HepG2 (cell line): ENCODE results near the gene ATAD3A. TPM values are rescaled to one million over a fixed set of nuclear protein-coding genes. Genes with fewer than 3 reads are reported as not detected.

Experiments
- ATAC-seq: fragments of 200-7000 bp; cut with Tn5 transposase; 3 replicates; pipeline ENCODE4 v1.9.1; 2020; ENCODE audit warnings: mild to moderate bottlenecking, moderate library complexity
- BruUV-seq: library from RNA; stranded (reverse); fragments of 400-500 nt; replicated peaks from 2 replicates; lab custom pipeline; 2021; lab: Mats Ljungman, UMichigan
- CTCF ChIA-PET: fragments of 300-600 bp; formaldehyde crosslinking; extraction: SDS; loops from one replicate; lab custom pipeline; 2021; ENCODE audit warnings: low total read pairs, inconsistent platforms, low intra/inter-chr PET ratio; lab: Yijun Ruan, JAX
- POLR2A ChIA-PET: fragments of 350-600 bp; sonication (Branson Sonifier 250); formaldehyde crosslinking; loops from one replicate; lab custom pipeline; 2020; ENCODE audit warnings: antibody characterized with exemption, inconsistent platforms; lab: Yijun Ruan, JAX
- DNase-seq: peaks from one replicate; pipeline ENCODE4 v3.0.0-alpha.2; 2015; ENCODE audit warnings: low spot score
- FAIRE-seq: peaks from 3 replicates; lab custom pipeline; 2011; peaks lifted over from hg19 to GRCh38; lab: Jason Lieb, UNC
- H2AFZ ChIP-seq: one replicate; pipeline ENCODE4 v1.6.1; 2011; ENCODE audit warnings: low read length, inconsistent platforms
- H3K27ac ChIP-seq: fragments of 300-600 bp; 3 replicates; pipeline ENCODE4 v1.8.0; 2011; ENCODE audit warnings: mixed run types, mild to moderate bottlenecking, mixed read lengths, low read length, inconsistent platforms; ENCODE audit not compliant: insufficient read depth; ENCODE audit errors: extremely low read length
- H3K27me3 ChIP-seq, 2 experiments: fragments of 200-600 bp in 1 of 2; 2 replicates in 1 of 2; 3 replicates in 1 of 2; pipeline versions ENCODE4 v1.6.0 to v1.8.0; 2011; ENCODE audit warnings: low read length in 2 of 2, mild to moderate bottlenecking in 2 of 2, moderate library complexity in 2 of 2, inconsistent platforms in 1 of 2; ENCODE audit not compliant: insufficient read depth in 2 of 2, control insufficient read depth in 1 of 2
- H3K36me3 ChIP-seq, 2 experiments: fragments of 200-600 bp in 1 of 2; replicated peaks in 1 of 2; 2 replicates in 1 of 2; 3 replicates in 1 of 2; pipeline versions ENCODE4 v1.5.1 to v1.8.0; 2011; ENCODE audit warnings: low read length in 2 of 2, inconsistent platforms in 1 of 2; ENCODE audit not compliant: insufficient read depth in 2 of 2, control insufficient read depth in 1 of 2
- H3K4me1 ChIP-seq: 2 replicates; pipeline ENCODE4 v1.5.1; 2012; ENCODE audit warnings: low read length, inconsistent platforms; ENCODE audit not compliant: insufficient read depth
- H3K4me2 ChIP-seq: 2 replicates; pipeline ENCODE4 v1.6.0; 2011; ENCODE audit warnings: low read depth, low read length, inconsistent platforms
- H3K4me3 ChIP-seq, 3 experiments: fragments of 200-600 bp in 1 of 3; sonication (generic), shearing (Covaris generic) in 1 of 3; replicated peaks in 1 of 3; 2 replicates each; pipeline ENCODE4 v1.5.1; 2011 to 2016; ENCODE audit warnings: low read length in 3 of 3, inconsistent platforms in 2 of 3, low read depth in 2 of 3, mild to moderate bottlenecking in 2 of 3, control low read depth in 1 of 3, mixed read lengths in 1 of 3; ENCODE audit not compliant: insufficient read depth in 1 of 3
- H3K79me2 ChIP-seq: one replicate; pipeline ENCODE4 v1.6.1; 2011; ENCODE audit warnings: low read length, inconsistent platforms; ENCODE audit not compliant: insufficient read depth
- H3K9ac ChIP-seq: 2 replicates; pipeline ENCODE4 v1.6.0; 2011; ENCODE audit warnings: mild to moderate bottlenecking, low read depth, low read length, inconsistent platforms; ENCODE audit not compliant: insufficient read depth
- H3K9me3 ChIP-seq: 2 replicates; pipeline ENCODE4 v1.5.1; 2012; ENCODE audit warnings: mild to moderate bottlenecking, low read length
- H4K20me1 ChIP-seq: 2 replicates; pipeline ENCODE4 v1.6.0; 2011; ENCODE audit warnings: inconsistent platforms, mild to moderate bottlenecking, low read length, moderate library complexity; ENCODE audit not compliant: insufficient read depth
- AGO2 ChIP-seq: fragments of 200-400 bp; formaldehyde crosslinking; optimal IDR thresholded peaks from 2 replicates; pipeline ENCODE3; 2017; ENCODE audit warnings: mild to moderate bottlenecking, low read depth, low read length, moderate library complexity
- FOXM1 ChIP-seq: sonication (generic); formaldehyde crosslinking; IDR thresholded peaks from 2 replicates; pipeline ENCODE4 v1.5.0; 2020; ENCODE audit warnings: missing genetic modification reagents
- JUN ChIP-seq: sonication (generic); formaldehyde crosslinking; IDR thresholded peaks from 2 replicates; pipeline ENCODE4 v1.4.0; 2020; ENCODE audit warnings: mild to moderate bottlenecking, missing genetic modification reagents
- JUNB ChIP-seq: sonication (generic); formaldehyde crosslinking; IDR thresholded peaks from 2 replicates; pipeline ENCODE4 v1.8.0; 2022; ENCODE audit warnings: missing genetic modification reagents, mild to moderate bottlenecking, borderline replicate concordance
- MBD4 ChIP-seq: IDR thresholded peaks from 2 replicates; pipeline ENCODE4 v1.6.1; 2012; ENCODE audit warnings: low read length, inconsistent platforms, borderline replicate concordance
- PCBP1 ChIP-seq: fragments of 200-400 bp; formaldehyde crosslinking; IDR thresholded peaks from 2 replicates; pipeline ENCODE4 v1.6.1; 2017; ENCODE audit warnings: mild to moderate bottlenecking, low read depth, low read length, borderline replicate concordance
- RFX5 ChIP-seq: IDR thresholded peaks from 2 replicates; pipeline ENCODE4 v1.6.1; 2011; ENCODE audit warnings: low read depth, low read length, improper control_type of control experiment
- RXRA ChIP-seq: sonication (generic); formaldehyde crosslinking; IDR thresholded peaks from 2 replicates; pipeline ENCODE4 v1.5.1; 2020; ENCODE audit warnings: missing genetic modification reagents
- SNAI1 ChIP-seq: sonication (generic); formaldehyde crosslinking; IDR thresholded peaks from 2 replicates; pipeline ENCODE4 v1.5.0; 2020; ENCODE audit warnings: mild to moderate bottlenecking, missing genetic modification reagents, borderline replicate concordance
- TBX3 ChIP-seq: fragments of 450-650 bp; IDR thresholded peaks from 2 replicates; pipeline ENCODE4 v1.6.1; 2017; ENCODE audit warnings: antibody characterized with exemption, mild to moderate bottlenecking, inconsistent platforms, borderline replicate concordance
- TP53 ChIP-seq: sonication (generic); formaldehyde crosslinking; conservative IDR thresholded peaks from 2 replicates; pipeline ENCODE4 v1.4.0; 2020; ENCODE audit warnings: missing genetic modification reagents
- ZNF121 ChIP-seq: sonication (generic); formaldehyde crosslinking; IDR thresholded peaks from 2 replicates; pipeline ENCODE4 v1.5.0; 2020; ENCODE audit warnings: mild to moderate bottlenecking, missing genetic modification reagents
- ZNF605 ChIP-seq: sonication (generic); formaldehyde crosslinking; IDR thresholded peaks from 2 replicates; pipeline ENCODE4 v1.8.0; 2022; ENCODE audit warnings: mild to moderate bottlenecking, missing genetic modification reagents
- ZNF607 ChIP-seq: sonication (generic); formaldehyde crosslinking; IDR thresholded peaks from 2 replicates; pipeline ENCODE4 v1.5.1; 2020; ENCODE audit warnings: missing genetic modification reagents, mild to moderate bottlenecking, borderline replicate concordance
- ZNF720 ChIP-seq: sonication (generic); formaldehyde crosslinking; IDR thresholded peaks from 2 replicates; pipeline ENCODE4 v1.4.0; 2020; ENCODE audit warnings: missing genetic modification reagents
- ZNF773 ChIP-seq: sonication (generic); formaldehyde crosslinking; IDR thresholded peaks from 2 replicates; pipeline ENCODE4 v1.4.0; 2020; ENCODE audit warnings: missing genetic modification reagents, borderline replicate concordance
- ZNF816 ChIP-seq: sonication (generic); formaldehyde crosslinking; IDR thresholded peaks from 2 replicates; pipeline ENCODE4 v1.8.0; 2022; ENCODE audit warnings: missing genetic modification reagents, mild to moderate bottlenecking, borderline replicate concordance
- WGBS: methylation state at CpG from one replicate; pipeline ENCODE4 v1.1.6; 2017; ENCODE audit warnings: low lambda C conversion rate; 5-methylcytosine and 5-hydroxymethylcytosine counted together
- in situ Hi-C: cut with HindIII; loops from 2 replicates; pipeline ENCODE4 v1.10.0; 2017; ENCODE audit warnings: low pct_unique_long_range_greater_than_20kb; ENCODE audit not compliant: extremely low pct_ligation_motif_present
- intact Hi-C: fragments of 100-400 bp; cut with micrococcal nuclease; formaldehyde crosslinking; loops from one replicate; pipeline ENCODE4 v1.10.0; 2022; ENCODE audit not compliant: unreplicated experiment
- polyA plus RNA-seq, 8 experiments: library from polyadenylated mRNA; depleted of rRNA in 3 of 8; stranded (reverse) in 7 of 8; unstranded in 1 of 8; fragments of >200 nt; fragmentation: Illumina TruSeq in 4 of 8; extraction: Trizol in 4 of 8; gene quantifications; 2 replicates each; pipeline versions ENCODE4 v1.2.1 to v1.2.3, GENCODE V29; 2011 to 2016; ENCODE audit warnings: low read depth in 4 of 8, missing spikeins in 1 of 8, mixed read lengths in 1 of 8; ENCODE audit not compliant: insufficient read depth in 1 of 8
- total RNA-seq, 5 experiments: library from RNA; depleted of rRNA; stranded (reverse); fragments of >200 nt; fragmentation: Illumina TruSeq; extraction: Trizol; gene quantifications; 2 replicates each; pipeline ENCODE4 v1.2.3, GENCODE V29; 2016; ENCODE audit warnings: low read depth in 1 of 5
- TF ChIP-seq, protein P1 (sequence below): sonication (generic); formaldehyde crosslinking; IDR thresholded peaks from 2 replicates; pipeline ENCODE4 v1.4.0; 2020; ENCODE audit warnings: missing genetic modification reagents
- TF ChIP-seq, protein P2 (sequence below): sonication (generic); formaldehyde crosslinking; IDR thresholded peaks from 2 replicates; pipeline ENCODE4 v1.5.1; 2020; ENCODE audit warnings: mild to moderate bottlenecking, missing genetic modification reagents, moderate library complexity

Gene ATAD3A
- total and polyA plus RNA-seq, 2 of the 13 experiments (the other 11 are each of a cell fraction or from before 2014, with no cell fraction given) = 10.6 to 49.0 TPM

DNA sequence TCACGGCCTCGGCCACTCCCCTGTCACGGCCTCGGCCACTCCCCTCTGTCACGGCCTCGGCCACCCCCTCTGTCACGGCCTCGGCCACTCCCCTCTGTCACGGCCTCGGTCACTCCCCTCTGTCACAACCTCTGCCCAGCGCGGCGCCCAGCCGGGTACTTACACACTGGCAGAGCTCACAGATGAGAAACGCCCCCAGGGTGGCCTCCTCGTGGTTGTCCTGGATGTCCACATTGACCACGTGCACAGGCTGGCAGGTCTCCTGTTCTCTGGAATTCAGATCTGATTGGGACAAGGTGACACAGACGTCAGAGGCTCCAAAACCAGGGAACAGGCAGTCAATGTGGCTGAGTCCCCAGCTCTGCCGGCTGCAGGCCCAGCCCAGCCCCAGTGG lies 31.7 kb downstream of the ATAD3A start:
- intact Hi-C loops = no loop called here
- FAIRE-seq (no peak), ATAC-seq (no peak), DNase-seq (no peak)
- no peak overlapping the region for H3K9ac ChIP-seq
- no peak overlapping the region for H3K4me2 ChIP-seq
- in situ Hi-C loops = no loop called here
- no peaks in the 10 kb centered on the region for H3K27me3 ChIP-seq
- WGBS = 91% methylated on average over 18 of the region's 19 CpGs
- no peaks in the 10 kb centered on the region for H3K79me2 ChIP-seq
- no peak overlapping the region for H3K27ac ChIP-seq
- H4K20me1 ChIP-seq = no peaks in the 10 kb centered on the region
- peaks cover 5 to 14% of the 10 kb centered on the region in 2 experiments; a peak in 4 of 5 replicates for H3K36me3 ChIP-seq
- H3K4me3 ChIP-seq = no peak overlapping the region
- H3K9me3 ChIP-seq = no peaks in the 10 kb centered on the region
- BruUV-seq = no TSS peak
- ChIA-PET CTCF (no interaction called here), POLR2A (no interaction called here)
- H2AFZ ChIP-seq = no peak overlapping the region
- peak; percentile 35; the same call in 1 of the 2 replicates for TF ChIP-seq PCBP1
- TF ChIP-seq AGO2 = peak; percentile 60
- TF ChIP-seq SNAI1 (CRISPR knock-in tag) = no peak
- no peaks in the 10 kb centered on the region for H3K4me1 ChIP-seq

DNA sequence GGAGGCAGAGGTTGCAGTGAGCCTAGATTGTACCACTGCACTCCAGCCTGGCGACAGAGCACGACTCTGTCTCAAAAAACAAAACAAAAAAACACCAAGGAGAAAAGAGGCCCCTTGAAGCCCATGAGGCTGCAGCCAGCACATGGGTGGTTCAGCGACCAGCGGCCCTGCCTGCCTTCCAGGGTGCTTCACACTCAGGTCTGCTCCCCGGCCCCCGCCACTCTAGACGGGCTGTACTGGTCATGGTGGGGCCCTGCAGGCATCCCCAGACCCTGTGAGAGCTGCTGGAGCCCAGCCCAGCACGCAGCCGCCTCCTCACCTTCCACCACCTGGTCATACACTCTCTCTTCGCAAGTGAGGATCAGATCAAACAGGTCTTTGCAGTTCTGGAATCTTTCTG lies 32.6 kb downstream of the ATAD3A start:
- no peak overlapping the region for H3K9ac ChIP-seq
- H2AFZ ChIP-seq = no peak overlapping the region
- ChIA-PET POLR2A (no interaction called here), CTCF (no interaction called here)
- no peaks in the 10 kb centered on the region for H3K9me3 ChIP-seq
- TF ChIP-seq, protein P1, sequence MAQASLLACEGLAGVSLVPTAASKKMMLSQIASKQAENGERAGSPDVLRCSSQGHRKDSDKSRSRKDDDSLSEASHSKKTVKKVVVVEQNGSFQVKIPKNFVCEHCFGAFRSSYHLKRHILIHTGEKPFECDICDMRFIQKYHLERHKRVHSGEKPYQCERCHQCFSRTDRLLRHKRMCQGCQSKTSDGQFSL = no peak
- TF ChIP-seq ZNF816 (no peak), ZNF121 (CRISPR knock-in tag) (no peak), RXRA (CRISPR knock-in tag) (no peak), ZNF607 (CRISPR knock-in tag) (no peak), ZNF720 (CRISPR knock-in tag) (no peak), ZNF773 (CRISPR knock-in tag) (no peak), MBD4 (no peak), RFX5 (no peak), JUNB (CRISPR knock-in tag) (no peak), ZNF605 (CRISPR knock-in tag) (no peak), TP53 (no peak), TBX3 (no peak), JUN (CRISPR knock-in tag) (no peak), FOXM1 (no peak)
- TF ChIP-seq, protein P2, sequence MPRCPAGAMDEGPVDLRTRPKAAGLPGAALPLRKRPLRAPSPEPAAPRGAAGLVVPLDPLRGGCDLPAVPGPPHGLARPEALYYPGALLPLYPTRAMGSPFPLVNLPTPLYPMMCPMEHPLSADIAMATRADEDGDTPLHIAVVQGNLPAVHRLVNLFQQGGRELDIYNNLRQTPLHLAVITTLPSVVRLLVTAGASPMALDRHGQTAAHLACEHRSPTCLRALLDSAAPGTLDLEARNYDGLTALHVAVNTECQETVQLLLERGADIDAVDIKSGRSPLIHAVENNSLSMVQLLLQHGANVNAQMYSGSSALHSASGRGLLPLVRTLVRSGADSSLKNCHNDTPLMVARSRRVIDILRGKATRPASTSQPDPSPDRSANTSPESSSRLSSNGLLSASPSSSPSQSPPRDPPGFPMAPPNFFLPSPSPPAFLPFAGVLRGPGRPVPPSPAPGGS = no peak
- peaks cover 5 to 14% of the 10 kb centered on the region in 2 experiments; a peak in 4 of 5 replicates for H3K36me3 ChIP-seq
- BruUV-seq = no TSS peak
- H3K79me2 ChIP-seq = no peaks in the 10 kb centered on the region
- no peak for DNase-seq
- H3K4me2 ChIP-seq = no peak overlapping the region
- intact Hi-C loops = no loop called here
- 90% methylated on average over 10 of the region's 10 CpGs for WGBS
- H3K27ac ChIP-seq = no peak overlapping the region
- H3K4me3 ChIP-seq = no peak overlapping the region
- in situ Hi-C loops = no loop called here
- H3K27me3 ChIP-seq = no peaks in the 10 kb centered on the region
- no peak for FAIRE-seq
- H3K4me1 ChIP-seq = no peaks in the 10 kb centered on the region
- no peaks in the 10 kb centered on the region for H4K20me1 ChIP-seq
- ATAC-seq = no peak
